DMS 273 treated with DMSO at 0.1 percent for 48 hours (cell line): ENCODE results near the gene BTN1A1.
"Not testable (repeated sequence)": the region's sequence is repeated elsewhere in the genome, so short reads cannot be mapped to it uniquely, and the experiment has no call there.

Experiments
- DNase-seq: peaks from one replicate; lab custom pipeline; 2025; lab: John Stamatoyannopoulos, UW

The BTN1A1 gene

DNA sequence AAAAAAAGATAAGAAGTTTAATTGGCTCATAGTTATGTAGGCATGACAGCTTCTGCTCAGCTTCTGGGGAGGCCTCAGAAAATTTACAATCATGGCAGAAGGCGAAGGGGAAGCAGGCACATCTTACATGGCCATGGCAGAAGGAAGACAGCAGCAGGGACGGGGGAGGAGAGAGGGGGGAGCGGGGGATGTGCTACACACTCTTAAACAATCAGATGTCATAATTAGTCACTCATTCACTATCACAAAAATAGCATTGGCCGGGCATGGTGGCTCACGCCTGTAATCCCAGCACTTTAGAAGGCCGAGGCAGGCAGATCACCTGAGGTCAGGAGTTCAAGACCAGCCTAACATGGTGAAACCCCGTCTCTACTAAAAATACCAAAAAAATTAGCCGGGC, 10.9 kb downstream of the BTN1A1 start:
- DNase-seq: not testable (repeated sequence)

DNA sequence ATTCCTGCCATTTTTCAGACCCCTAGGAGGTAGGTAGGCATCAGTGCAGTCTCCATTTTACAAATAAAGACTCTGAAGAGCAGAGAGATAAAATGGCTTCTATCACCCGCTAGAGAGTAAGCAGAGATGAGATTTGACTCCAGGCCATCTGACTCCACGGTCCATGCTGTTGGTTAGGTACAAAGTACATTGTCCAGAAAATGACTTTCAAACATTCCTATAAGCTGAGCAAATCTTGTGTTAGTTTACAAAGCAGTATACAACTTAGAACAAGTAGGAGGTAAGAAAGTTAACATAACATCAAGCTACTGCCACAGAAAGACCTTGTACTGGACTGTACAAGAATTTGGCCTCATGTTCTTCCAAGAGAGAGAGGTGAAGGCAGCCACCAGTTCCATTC, 14.9 kb downstream of the BTN1A1 start:
- no peak for DNase-seq

DNA sequence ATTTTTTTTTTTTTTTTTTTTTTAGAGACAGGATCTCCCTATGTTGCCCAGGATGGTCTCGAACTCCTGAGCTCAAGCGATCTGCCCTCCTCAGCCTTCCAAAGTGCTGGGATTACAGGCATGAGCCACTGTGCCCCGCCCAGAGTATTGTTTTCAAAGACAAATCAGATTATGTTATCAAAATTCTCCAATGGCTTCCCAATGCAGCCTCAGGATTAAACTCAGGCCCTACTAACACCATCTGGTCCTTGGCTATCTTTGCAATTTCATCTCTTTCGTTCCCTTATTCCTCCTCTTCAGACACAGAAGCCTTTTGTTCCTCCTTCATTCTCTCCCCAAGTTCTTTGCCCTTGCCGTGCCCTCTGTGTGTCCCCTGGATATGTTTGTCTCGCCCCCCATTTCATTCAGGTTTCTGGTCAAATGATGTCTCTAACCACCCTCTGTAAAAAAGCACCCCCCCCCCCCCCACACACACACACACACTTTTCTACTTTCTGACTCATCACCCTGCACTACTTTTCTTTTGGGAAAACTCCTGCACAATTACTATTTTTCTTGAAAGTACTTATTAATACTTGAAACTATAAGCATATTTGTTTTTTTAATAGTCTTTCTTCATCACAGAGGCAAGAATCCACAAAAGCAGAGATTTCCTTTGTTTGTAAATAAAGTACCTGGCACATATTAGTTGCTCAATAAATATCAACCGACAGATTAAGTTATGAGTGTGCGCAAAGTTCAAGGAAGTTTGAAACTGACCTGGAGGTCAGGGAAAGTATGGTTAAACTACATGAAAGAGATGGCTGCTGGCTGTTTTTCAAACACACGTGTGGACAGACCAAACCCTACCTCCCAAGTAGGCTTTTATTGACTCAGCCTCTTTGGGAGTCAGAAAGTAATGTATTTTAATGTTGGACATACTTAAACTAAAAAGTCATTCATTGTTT, 16.7 kb downstream of the BTN1A1 start:
- DNase-seq: no peak

DNA sequence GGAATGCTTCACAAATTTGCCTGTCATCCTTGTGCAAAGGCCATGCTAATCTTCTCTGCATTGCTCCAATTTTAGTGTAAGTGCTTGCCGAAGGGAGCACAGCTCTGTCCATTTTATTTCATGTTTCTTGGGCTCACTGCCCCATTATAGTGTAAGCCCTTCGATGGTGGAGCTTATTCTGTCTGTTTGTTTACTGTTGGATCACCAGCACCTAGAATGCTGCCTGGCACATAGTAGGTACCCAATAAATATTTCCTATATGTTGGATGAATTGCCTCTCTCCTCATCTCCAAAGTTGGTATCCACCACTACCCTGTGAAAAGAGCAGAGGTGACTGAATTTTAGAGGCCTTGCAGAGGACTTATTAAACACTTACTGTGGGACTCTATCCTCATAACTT, 19.3 kb downstream of the BTN1A1 start:
- DNase-seq: no peak

DNA sequence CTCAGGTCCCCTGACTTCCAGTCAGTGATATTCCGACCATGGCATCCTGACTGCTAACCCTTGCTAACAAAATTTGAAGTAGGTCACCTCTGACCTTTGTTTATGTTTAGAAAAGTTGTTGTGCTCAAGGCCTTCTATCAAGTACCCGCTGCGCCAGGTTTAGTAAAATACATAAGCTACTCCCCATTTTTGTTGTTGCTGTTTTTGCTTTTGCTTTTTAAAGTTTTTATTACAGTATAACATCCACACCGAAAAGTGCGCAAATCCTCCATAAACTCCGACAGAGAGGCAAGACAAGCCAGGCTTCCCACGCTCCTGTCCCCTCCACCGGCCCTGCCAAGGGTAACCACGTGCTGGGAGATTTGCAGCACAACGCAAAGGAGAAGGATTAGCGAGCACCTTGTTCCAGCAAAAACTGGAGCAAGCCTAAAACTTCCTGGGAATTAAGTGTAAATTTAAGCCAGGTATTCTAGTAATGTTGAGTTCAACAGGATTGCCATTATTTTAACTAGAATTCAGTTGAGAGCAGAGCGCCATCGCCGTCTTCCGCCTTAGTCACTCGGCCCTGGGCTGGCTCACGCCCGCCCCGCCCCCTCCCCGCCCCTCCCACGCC, 20.2 kb downstream of the BTN1A1 start:
- DNase-seq: peak; percentile 63

DNA sequence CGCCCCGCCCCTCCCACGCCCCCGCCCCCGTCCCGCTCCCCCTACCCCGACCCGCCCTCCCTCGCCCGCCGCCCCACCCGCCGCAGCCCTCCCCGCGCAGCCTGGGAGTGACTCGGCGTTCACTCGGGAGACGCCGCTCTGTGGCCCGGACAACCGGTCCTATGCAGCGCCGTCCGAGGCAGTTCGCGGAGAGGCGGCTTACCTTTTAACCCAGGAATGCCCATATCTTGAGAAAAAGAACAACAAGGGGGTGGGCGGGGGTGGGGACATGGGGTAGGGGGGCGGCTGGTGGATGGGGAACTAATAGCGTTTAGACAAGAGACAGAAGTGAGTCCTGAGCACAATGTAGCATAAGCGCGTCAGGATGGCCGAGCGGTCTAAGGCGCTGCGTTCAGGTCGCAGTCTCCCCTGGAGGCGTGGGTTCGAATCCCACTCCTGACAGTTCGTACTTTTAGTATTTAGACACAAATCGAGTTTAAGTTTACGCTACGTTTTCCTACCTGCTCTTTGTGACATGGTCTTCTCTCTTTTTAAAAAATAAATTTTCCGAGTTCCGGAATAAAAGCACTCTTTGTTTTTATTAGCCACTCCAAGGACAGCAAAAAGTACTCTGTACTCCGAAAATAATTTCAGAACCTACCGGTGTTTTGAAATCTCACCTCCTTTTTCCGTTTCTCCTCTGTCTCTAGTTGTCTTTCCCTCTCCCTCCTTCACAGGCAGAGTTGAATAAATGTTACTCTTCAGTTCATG, 20.9 kb downstream of the BTN1A1 start:
- DNase-seq: peak; percentile 70

DNA sequence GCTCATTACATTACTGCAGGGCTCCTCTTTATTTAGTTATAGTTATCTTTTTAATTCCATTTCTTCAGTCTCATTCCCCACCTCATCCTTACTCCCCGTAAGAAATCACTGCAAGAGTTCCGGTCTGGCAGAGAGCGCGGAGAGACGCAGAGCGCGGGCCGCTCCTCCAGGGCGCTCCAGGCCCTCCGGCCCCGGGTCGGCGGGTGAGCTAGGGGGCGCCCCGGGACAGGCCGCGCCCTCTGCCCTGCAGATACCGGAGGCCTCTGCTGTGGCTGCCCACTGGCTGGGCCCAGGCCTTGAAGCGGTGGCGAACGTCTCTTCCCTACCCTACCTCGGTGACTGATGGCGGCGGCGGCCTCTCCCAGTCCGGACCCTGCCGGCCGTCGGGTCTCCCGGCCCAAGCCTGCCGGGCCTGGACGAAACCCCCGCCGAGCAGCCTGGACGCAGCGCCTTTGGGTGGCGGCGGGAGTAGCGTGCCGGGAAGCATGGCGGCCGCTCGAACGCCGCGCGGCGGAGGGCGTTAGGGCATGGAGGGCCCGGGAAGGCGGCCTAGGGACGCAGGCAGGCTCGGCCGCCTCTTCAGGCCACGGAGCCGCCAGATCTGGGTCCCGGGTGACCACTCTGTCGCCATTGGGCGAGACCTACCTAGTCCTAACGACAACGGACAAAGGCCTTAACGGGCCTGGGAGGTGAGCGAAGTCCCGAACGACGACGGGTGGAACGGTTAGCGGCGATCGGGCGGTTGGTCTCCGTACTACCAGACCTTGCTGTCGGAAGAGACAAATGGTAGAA, 21.7 kb downstream of the BTN1A1 start:
- peak; percentile 49 for DNase-seq

DNA sequence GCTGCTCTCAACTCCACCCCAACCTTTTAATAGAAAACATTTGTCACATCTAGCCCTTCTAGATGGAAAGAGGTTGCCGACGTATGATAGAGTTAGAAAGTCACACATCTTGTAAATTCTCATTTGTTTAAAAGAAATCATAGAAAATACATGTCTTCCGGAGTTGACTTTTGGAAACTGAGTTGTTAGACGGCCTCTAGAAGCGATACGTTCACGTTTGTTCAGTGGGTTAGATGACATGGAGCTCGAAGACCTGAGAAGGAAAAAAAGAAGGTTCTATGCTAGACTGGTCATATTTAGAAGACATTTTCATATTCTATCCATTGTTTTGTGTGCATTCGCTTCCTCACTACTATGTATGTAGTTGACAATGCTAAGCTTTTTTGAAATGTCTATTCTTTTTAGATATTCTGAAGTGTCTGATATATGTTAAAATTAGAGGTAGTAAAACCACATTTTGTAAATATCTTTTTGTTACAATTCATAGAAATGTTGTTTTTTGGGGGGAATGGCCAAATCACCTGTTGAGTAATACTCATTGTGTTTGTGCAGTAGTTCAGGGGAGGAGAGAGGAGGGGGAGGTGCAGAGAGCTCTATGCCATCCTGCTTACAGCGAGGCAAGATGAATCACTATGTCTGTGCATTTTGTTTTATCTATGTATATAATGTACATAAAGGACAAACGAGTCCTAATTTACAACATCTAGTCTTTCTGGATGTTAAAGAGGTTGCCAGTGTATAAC, 22.6 kb downstream of the BTN1A1 start:
- DNase-seq: not testable (repeated sequence)

DNA sequence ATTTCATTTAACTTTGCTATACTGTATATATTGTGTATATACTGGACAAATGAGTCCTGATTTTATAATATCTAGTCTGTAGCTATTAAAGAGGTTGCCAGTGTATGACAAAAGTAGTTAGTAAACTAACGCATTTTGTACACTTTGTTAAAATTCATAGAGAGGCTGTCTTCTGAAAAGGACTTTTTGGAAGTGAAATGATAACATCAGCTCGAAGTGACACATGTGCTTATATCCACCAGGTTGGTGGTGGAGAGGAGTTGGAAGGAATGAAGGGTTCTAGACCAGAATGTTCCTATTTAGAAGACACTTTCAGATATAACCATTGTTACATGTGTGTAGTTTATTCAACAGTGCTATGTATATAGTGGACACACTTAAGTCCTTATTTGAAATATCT, 24.2 kb downstream of the BTN1A1 start:
- DNase-seq: not testable (repeated sequence)

DNA sequence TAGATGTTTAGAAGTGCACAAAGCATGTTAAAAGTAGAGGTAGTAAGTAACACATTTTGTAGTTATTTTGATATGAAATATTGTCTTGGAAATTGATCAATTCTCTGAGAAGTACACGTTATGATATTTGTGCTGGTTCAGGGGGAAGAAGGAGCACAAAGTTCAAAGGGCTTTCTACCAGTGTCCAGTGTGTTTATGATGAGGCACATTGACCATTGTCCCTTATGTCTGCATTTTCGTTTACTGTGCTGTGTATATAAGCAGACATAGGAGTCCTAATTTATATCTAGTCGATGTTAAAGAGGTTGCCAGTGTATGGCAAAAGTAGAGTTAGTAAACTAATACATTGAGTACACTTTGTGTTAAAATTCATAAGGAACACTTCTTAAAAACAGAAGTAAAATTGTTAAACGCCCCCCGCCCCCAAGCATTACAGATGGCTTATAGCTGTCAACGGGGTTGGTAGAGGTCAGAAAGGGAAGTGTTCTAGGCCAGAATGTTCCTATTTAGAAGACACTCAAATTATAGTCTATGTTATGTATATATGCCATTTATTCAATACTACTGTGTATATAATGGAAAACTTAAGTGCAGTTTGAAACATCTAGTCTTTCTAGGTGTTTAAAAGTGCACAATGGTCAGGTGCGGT, 24.7 kb downstream of the BTN1A1 start:
- no peak for DNase-seq

DNA sequence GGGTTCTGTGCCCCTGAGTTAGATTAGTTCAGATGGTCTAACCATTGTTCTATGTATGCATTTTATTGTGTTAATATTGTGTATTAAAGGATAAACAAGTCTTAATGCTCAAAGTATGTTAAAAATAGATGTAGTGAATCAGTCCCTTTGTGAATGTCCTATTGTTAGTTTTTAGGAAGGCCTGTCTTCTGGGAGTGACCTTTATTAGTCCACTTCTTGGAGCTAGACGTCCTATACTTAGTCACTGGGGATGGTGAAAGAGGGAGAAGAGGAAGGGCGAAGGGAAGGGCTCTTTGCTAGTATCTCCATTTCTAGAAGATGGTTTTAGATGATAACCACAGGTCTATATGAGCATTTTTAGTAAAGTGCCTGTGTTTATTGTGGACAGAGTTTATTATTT, 25.7 kb downstream of the BTN1A1 start:
- no peak for DNase-seq

DNA sequence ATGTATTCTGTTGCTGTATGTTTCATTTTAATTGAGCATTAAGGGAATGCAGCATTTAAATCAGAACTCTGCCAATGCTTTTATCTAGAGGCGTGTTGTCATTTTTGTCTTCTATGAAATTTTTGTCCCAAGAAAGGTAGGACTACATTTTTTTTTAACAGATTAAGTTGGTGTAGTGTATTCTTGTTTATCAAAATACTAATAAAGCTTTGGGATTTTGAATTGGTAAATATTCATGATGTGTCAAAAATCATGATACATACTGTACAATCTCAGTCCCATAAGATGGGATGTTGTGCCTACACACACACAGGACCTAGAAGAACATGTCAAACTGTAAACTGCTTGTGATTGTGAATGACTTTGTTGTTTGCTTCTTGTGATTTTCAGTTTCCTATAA, 26.8 kb downstream of the BTN1A1 start:
- no peak for DNase-seq

DNA sequence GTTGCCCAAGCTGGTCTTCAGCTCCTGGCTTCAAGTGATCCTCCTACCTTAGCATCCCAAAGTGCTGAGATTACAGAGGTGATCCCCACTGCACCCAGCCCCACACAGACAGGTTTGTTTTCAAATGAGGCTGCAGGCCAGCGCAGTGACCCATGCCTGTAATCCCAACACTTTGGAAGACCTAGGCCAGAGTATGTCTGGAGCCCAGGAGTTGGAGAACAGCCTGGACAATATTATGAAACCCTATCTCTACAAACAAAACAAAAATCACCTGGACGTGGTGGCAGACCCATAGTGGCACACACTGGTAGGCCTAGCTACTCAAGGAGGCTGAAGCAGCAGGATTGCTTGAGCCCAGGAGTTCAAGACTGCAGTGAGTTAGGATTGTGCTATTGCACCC, 30.1 kb downstream of the BTN1A1 start:
- no peak for DNase-seq

DNA sequence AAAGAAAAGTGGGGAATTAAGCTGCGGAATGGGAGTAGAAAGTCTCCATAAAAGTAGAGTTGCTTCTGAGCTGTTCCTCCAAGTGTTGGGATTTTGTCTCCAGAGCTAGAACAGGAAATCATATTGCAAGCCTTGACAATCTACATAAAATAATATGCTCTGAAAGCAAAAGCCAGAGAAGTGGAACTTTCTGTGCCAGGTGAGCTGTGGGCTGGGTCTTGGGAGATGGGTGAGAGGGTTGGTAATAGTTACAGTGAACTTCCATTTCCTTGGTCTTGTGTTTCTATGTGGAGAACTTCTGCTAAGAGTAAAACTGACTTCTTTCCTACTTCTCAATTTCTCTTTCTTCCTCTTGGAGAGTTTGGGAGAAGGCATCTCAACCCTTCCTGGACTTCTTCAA, 31.8 kb downstream of the BTN1A1 start:
- no peak for DNase-seq

DNA sequence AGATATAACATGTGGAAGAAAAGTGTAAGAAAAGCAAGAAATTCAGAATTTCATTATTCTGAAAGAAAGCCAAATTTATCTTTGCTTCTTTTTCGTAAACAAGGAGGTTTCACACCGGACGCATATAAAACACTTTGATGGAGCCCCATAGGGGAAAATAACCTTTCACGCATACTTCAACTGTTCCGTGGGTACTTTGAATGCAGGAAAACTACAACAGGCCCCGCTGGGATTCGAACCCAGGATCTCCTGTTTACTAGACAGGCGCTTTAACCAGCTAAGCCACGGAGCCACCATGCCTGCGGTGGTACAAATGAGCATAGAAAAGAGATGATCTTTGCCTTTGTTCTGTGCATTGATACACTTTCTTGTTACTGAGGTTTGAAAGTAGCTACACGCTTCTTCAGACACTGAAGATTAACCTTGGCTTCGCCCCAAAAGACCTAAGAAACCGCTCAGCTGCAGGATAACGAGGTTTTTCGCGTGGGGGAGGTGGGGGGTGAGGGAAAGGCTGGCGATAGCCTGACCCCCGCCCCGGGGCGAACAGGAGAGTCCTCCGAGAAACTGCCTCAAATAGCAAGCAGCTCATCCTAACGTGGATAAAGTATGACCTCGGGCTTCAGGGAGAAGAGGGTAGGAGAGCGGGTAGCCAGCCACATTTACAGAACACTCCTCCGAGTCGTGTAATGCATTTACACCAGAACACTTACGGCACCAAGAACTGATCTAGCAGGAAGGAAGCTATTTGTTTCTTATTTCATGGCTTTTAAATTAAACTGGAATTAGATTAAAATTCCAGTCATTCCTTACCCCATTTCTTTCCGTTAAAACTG, 32.8 kb downstream of the BTN1A1 start:
- peak; percentile 96 for DNase-seq

DNA sequence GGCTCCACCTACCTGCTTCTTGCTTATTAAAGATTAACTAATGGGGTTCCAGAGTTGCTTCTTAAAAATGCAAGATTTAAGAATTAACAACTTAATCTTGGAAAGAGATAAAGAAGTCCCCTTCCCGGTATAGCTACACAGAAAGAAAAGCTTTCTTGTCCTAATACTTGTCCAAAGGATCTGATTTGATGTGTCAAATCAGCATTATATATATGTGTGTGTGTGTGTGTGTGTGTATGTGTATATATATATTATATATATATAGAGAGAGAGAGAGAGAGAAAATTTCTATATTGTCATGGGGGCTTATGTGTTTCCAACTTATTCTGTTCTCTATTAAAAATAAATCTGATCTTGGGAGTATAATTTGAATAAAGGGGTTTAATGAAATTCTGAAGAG, 33.4 kb downstream of the BTN1A1 start:
- DNase-seq: no peak

DNA sequence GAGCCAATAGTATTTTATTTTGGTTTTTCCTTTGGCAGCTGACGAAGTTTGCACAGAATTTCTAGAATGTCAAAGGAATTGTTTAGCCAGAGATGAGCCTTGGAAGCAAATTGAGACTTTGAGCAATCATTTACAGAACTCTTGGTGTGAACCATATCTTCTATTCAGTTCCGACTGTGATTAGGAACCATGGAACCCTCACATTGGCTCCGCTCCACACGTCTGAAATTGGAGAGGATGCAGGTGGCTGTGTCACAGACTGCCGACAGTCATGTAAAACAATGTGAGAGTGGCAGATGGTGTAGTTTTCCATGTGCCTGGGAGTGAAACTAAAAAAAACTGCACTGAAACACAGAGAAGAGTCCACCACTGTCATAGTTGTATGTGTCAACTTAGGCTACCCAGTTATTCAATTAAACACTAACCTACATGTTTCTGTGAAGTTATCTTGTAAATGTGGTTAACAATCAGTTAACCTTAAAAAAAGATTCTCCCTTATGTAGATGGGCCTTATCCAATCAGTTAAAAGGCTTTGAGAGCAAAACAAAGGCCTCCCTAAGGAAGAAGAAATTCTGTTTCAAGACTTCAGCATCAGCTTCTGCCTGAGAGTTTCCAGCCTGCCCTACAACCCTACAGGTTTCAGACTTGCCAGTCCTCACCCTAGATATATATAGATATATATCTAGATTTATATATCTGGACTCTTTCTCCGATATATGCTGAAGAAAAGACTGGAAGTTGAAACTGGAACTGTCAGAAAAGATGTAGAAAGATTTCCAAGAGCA, 34.8 kb downstream of the BTN1A1 start:
- DNase-seq: peak; percentile 80

DNA sequence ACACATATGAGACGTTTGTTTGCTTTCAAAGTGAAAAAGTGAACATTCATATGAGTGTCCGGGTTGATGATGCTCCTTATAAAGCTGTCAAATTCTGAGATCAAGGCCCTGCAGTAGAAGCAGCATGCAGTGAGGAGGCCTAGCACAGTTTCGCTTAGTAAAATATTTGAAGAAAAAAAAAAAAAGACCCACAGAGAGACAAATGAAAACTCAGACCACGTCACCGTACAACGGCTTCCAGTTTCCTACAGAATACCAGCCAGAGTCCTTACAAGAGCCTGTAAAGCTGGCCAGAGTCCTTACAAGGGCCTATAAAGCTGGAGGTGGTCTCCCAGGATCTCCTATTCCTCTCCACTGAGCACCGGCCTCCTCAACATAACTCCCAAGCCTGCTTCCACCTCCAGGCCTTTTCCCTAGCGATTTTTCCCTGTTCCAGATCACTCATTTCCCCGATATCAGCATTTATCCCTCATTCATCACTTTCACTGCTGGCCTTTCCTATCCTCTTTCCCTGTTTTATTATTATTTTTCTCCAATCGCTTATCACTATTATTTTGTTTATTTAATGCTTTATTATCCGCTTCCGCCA, 36.6 kb downstream of the BTN1A1 start:
- peak; percentile 69 for DNase-seq
